ENCODE measurements around the gene OR10V1.
"Not testable (repeated sequence)": the region's sequence is repeated elsewhere in the genome, so short reads cannot be mapped to it uniquely, and the experiment has no call there.

The OR10V1 gene

DNA sequence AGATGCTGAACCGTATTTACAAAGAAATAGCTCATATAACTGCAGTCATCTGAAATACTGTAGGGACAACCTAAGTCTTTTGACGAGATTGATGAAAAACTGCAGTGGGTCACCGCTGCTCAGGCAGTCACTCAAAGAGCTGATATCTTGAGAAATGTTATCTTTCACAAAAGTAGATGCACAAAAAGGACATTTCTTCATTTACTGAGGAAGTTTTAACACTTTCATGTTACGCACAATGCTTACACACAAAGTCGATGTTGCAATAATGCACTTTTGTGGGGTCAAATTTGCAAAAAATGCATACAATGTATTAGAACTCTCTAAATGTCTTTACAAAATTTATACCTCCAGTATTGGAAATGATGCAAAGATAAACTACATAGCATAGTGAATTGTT, 16.2 kb upstream of the OR10V1 start:
- Mint-ChIP-seq H3K27me3 (peaks cover under 1% of the 10 kb centered on the region), H3K4me3 (no peak overlapping the region), H3K27ac (no peak overlapping the region), H3K36me3 (ENCODE audit: low read depth) (no peaks in the 10 kb centered on the region), H3K9me3 (no peaks in the 10 kb centered on the region), H3K4me1 (ENCODE audit: low read depth) (peaks cover 7% of the 10 kb centered on the region)
- DNase-seq = no peak

- Mint-ChIP-seq H3K4me3 (no peak overlapping the region), H3K9me3 (no peaks in the 10 kb centered on the region), H3K4me1 (ENCODE audit: low read depth) (peaks cover 7% of the 10 kb centered on the region), H3K27me3 (peaks cover 7% of the 10 kb centered on the region), H3K36me3 (ENCODE audit: low read depth) (no peaks in the 10 kb centered on the region), H3K27ac (no peak overlapping the region)
- DNase-seq = no peak
Measured at GRCh38 chr11:59728913-59729312, 15.3 kb upstream of the OR10V1 start.

DNA sequence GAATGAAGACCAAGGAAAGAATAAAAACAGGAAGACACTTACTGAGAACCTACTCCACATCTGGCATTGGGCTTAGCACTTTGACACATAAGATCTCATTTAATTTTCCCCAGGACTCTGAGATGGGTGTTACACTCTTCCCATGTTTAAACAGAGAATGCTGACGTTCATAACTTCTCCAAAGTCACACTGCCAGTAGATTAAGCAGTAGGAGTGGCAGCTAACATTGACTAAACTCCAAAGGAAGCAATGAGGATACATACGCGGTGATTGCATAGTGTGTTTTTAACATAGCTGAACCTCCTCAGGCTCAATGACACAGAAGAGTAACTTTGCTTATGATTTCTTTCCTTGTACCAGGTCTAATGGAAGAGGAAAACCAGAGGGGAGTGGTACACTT, 14.5 kb upstream of the OR10V1 start:
- Mint-ChIP-seq H3K4me3 (no peak overlapping the region), H3K36me3 (ENCODE audit: low read depth) (no peaks in the 10 kb centered on the region), H3K9me3 (no peaks in the 10 kb centered on the region), H3K27ac (no peak overlapping the region), H3K4me1 (ENCODE audit: low read depth) (peaks cover 7% of the 10 kb centered on the region), H3K27me3 (peaks cover 9% of the 10 kb centered on the region)
- DNase-seq = no peak

DNA sequence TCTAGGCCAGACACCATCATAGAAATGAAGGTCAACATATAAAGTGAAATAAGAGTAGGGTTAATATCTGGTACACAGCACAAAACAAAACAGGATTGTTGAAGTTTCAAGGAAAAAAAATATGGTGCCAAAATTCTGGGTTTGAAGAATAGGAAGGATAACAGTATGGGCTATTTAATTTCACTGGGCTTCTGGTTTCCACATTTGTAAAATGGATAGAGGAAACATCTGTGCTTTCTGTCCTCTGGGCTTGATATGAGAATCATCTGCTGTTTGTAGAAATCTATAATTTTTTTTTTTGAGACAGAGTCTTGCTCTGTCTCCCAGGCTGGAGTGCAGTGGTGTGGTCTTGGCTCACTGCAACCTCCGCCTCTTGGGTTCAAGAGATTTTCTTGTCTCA, 13.8 kb upstream of the OR10V1 start:
- Mint-ChIP-seq H3K27me3 (peaks cover 12% of the 10 kb centered on the region), H3K9me3 (no peaks in the 10 kb centered on the region), H3K4me3 (no peak overlapping the region), H3K4me1 (ENCODE audit: low read depth) (peaks cover 7% of the 10 kb centered on the region), H3K27ac (no peak overlapping the region), H3K36me3 (ENCODE audit: low read depth) (no peaks in the 10 kb centered on the region)
- DNase-seq = no peak

DNA sequence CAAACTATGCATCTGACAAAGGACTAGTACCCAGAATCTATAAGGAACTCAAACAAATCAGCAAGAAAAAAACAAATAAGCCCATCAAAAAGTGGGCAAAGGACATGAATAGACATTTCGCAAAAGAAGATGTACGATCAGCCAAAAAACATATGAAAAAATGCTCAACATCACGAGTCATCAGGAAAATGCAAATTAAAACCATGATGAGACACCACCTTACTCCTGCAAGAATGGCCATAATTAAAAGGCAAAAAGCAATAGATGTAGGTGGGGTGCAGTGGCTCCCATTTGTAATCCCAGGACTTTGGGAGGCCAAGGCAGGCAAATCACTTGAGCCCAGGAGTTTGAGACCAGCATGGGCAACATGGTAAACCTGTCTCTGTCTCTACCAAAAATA, 10.4 kb upstream of the OR10V1 start:
- Mint-ChIP-seq H3K4me1 (ENCODE audit: low read depth) (peaks cover 5% of the 10 kb centered on the region), H3K36me3 (ENCODE audit: low read depth) (no peaks in the 10 kb centered on the region), H3K27me3 (peaks cover 40% of the 10 kb centered on the region), H3K4me3 (no peak overlapping the region), H3K9me3 (no peaks in the 10 kb centered on the region), H3K27ac (no peak overlapping the region)
- DNase-seq = no peak

DNA sequence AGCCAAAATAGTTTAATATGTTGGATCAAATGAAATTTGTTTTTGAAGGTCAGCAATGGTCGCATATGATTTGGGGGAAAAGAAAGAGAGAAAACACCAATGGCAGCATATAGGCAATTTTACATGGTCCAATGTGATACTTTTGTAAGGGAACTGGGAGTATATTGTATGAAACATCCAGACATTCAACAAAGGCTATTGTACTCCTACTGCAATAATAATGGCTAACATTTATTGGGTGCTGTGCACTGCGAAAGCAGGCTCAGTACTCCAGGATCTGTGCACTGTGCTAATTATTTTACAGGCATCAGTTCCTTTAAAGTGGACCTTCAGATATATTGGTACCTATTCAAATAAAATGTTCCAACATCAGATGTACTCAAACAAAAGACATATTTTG, 5.9 kb upstream of the OR10V1 start:
- H3K4me3 Mint-ChIP-seq = no peak overlapping the region

GRCh38 chr11:59716051-59716450, 2.4 kb upstream of the OR10V1 start:
- Mint-ChIP-seq H3K27me3 (peaks cover 38% of the 10 kb centered on the region), H3K36me3 (ENCODE audit: low read depth) (no peaks in the 10 kb centered on the region), H3K27ac (no peak overlapping the region), H3K4me3 (no peak overlapping the region), H3K9me3 (no peaks in the 10 kb centered on the region), H3K4me1 (ENCODE audit: low read depth) (no peaks in the 10 kb centered on the region)
- no peak for DNase-seq

More for the DNA sequence above, 5.9 kb upstream of the OR10V1 start:
- Mint-ChIP-seq H3K4me1 (ENCODE audit: low read depth) (no peaks in the 10 kb centered on the region), H3K27ac (no peak overlapping the region), H3K9me3 (no peaks in the 10 kb centered on the region), H3K36me3 (ENCODE audit: low read depth) (no peaks in the 10 kb centered on the region), H3K27me3 (peaks cover 57% of the 10 kb centered on the region)
- DNase-seq = no peak

DNA sequence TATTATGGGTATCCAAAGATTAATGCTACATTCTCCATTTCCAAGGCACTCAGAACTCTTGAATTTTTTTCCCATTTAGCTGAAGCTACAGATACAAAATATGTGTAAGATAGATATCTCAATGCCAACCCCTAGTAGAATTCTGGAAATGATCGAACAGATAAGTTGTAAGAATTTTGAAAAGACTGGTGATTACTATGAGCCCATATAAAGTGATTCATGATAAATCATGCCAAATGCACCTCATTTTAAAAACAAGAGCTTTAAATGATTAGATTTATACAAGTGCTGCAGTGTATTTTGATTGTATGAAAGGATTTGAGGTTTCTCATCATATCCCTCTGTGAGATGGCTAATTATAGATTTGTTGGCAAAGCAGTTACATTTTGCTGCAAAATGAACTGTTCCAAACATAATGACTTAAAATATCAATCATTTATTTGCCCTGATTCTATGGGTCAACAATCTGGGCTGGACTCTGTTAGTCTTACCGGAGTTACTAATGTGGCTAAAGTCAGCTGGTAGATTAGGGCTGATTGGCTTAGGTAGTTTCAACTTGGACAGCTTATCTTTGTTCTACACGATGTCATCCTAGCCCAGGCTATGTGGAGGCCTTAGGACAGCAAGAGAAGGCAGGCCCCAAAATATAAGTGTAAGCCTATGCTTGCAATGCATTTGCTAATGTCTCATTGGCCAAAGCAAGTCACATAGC, 3.4 kb downstream of the OR10V1 start:
- Mint-ChIP-seq H3K27ac (no peak overlapping the region), H3K27me3 (peaks cover 16% of the 10 kb centered on the region), H3K36me3 (ENCODE audit: low read depth) (no peaks in the 10 kb centered on the region), H3K9me3 (no peaks in the 10 kb centered on the region), H3K4me1 (ENCODE audit: low read depth) (no peaks in the 10 kb centered on the region), H3K4me3 (no peak overlapping the region)
- no peak for DNase-seq

GRCh38 chr11:59708537-59708936, 5.1 kb downstream of the OR10V1 start:
- H3K27me3 Mint-ChIP-seq = peaks cover 13% of the 10 kb centered on the region
- no peak for DNase-seq

DNA sequence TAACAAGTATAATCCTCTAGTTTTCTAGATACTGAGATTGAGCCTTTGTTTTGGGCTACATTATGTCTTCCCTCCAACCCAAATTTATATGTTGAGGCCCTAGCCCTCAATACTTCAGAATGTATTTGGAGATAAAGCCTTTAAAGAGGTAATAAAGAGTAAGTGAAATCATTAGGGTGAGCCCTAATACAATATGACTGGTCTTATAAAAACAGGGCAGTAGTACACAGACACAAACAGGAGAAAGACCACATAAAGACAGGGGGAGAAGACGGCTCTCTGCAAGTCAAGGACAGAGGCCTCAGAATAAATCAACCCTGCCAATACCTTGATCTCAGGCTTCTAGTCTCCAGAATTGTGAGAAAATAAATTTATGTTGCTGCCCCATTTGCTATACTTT, 6.3 kb downstream of the OR10V1 start:
- no peaks in the 10 kb centered on the region for H3K36me3 Mint-ChIP-seq (ENCODE audit: low read depth)
- peaks cover 13% of the 10 kb centered on the region for H3K27me3 Mint-ChIP-seq
- no peaks in the 10 kb centered on the region for H3K9me3 Mint-ChIP-seq
- H3K4me1 Mint-ChIP-seq (ENCODE audit: low read depth) = no peaks in the 10 kb centered on the region
- DNase-seq = no peak
- no peak overlapping the region for H3K4me3 Mint-ChIP-seq
- H3K27ac Mint-ChIP-seq = no peak overlapping the region

More at GRCh38 chr11:59708537-59708936, 5.1 kb downstream of the OR10V1 start:
- Mint-ChIP-seq H3K36me3 (ENCODE audit: low read depth) (no peaks in the 10 kb centered on the region), H3K27ac (no peak overlapping the region), H3K9me3 (no peaks in the 10 kb centered on the region), H3K4me3 (no peak overlapping the region), H3K4me1 (ENCODE audit: low read depth) (no peaks in the 10 kb centered on the region)

GRCh38 chr11:59706518-59707285, 6.9 kb downstream of the OR10V1 start:
- H3K4me3 Mint-ChIP-seq = no peak overlapping the region
- H3K27me3 Mint-ChIP-seq = peaks cover 13% of the 10 kb centered on the region
- H3K36me3 Mint-ChIP-seq (ENCODE audit: low read depth) = no peaks in the 10 kb centered on the region
- H3K9me3 Mint-ChIP-seq = no peaks in the 10 kb centered on the region
- no peak overlapping the region for H3K27ac Mint-ChIP-seq
- no peak for DNase-seq
- H3K4me1 Mint-ChIP-seq (ENCODE audit: low read depth) = no peaks in the 10 kb centered on the region

- Mint-ChIP-seq H3K4me1 (ENCODE audit: low read depth) (no peaks in the 10 kb centered on the region), H3K4me3 (no peak overlapping the region), H3K9me3 (no peaks in the 10 kb centered on the region), H3K27ac (no peak overlapping the region), H3K36me3 (ENCODE audit: low read depth) (no peaks in the 10 kb centered on the region), H3K27me3 (peaks cover 13% of the 10 kb centered on the region)
- DNase-seq = no peak
Measured at GRCh38 chr11:59705294-59705693, 8.4 kb downstream of the OR10V1 start.

- not testable (repeated sequence) for H3K9me3 Mint-ChIP-seq; H3K4me1 Mint-ChIP-seq (ENCODE audit: low read depth); DNase-seq; H3K4me3 Mint-ChIP-seq; H3K36me3 Mint-ChIP-seq (ENCODE audit: low read depth); H3K27ac Mint-ChIP-seq
- peaks cover 13% of the 10 kb centered on the region for H3K27me3 Mint-ChIP-seq
Measured at GRCh38 chr11:59703515-59703914, 10.1 kb downstream of the OR10V1 start.

DNA sequence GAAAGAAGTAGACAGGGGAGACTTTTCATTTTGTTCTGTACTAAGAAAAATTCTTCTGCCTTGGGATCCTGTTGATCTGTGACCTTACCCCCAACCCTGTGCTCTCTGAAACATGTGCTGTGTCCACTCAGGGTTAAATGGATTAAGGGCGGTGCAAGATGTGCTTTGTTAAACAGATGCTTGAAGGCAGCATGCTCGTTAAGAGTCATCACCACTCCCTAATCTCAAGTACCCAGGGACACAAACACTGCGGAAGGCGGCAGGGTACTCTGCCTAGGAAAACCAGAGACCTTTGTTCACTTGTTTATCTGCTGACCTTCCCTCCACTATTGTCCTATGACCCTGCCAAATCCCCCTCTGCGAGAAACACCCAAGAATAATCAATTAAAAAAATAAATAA, 13.5 kb downstream of the OR10V1 start:
- not testable (repeated sequence) for H3K4me1 Mint-ChIP-seq (ENCODE audit: low read depth); DNase-seq; H3K27ac Mint-ChIP-seq; H3K9me3 Mint-ChIP-seq; H3K36me3 Mint-ChIP-seq (ENCODE audit: low read depth); H3K4me3 Mint-ChIP-seq
- H3K27me3 Mint-ChIP-seq = peaks cover 12% of the 10 kb centered on the region

DNA sequence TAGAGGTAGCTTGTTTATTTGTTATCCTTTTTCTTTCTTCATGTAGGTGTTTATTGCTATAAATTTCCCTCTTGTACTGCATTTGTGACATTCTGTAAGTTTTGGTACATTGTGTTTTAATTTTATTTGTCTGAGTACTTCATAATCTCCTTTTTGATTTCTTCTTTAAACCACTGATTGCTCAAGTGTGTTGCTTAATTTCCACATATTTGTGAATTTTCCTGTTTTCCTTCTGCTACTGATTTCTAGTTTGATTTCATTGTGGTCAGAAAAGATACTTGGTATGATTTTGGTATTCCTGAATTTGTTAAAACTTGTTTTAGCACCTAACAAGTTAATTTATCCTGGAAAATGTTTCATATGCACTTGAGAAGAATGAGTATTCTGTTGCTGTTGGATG, 15.1 kb downstream of the OR10V1 start:
- no peaks in the 10 kb centered on the region for H3K4me1 Mint-ChIP-seq (ENCODE audit: low read depth)
- no peak for DNase-seq
- H3K36me3 Mint-ChIP-seq (ENCODE audit: low read depth) = no peaks in the 10 kb centered on the region
- no peak overlapping the region for H3K4me3 Mint-ChIP-seq
- H3K27ac Mint-ChIP-seq = no peak overlapping the region
- peaks cover 4% of the 10 kb centered on the region for H3K9me3 Mint-ChIP-seq
- H3K27me3 Mint-ChIP-seq = peaks cover 8% of the 10 kb centered on the region

Measured in activated T-cell treated with anti-CD3 and anti-CD28 coated beads, Interleukin-2, amount 50 U/mL, for 24 hours (primary cell).